Keratinocyte (primary cell): Measurements from ENCODE around the gene RGCC. TPM values are rescaled to one million over a fixed set of nuclear protein-coding genes. Genes with fewer than 3 reads are reported as not detected.
A peak's percentile ranks its signal among the peaks of the same experiment; 100 is the strongest.

Source experiments
- DNase-seq: peaks from one replicate; pipeline ENCODE4 v3.0.0-alpha.2; 2011; ENCODE audit warnings: low read depth, missing footprints, low spot score
- FAIRE-seq: peaks from 2 replicates; lab custom pipeline; 2011; peaks lifted over from hg19 to GRCh38; lab: Jason Lieb, UNC
- H2AFZ ChIP-seq: 2 replicates; pipeline ENCODE4 v1.6.0; 2012; ENCODE audit warnings: low read length, control low read depth, inconsistent platforms; ENCODE audit not compliant: control insufficient read depth
- H3K27ac ChIP-seq: 2 replicates; pipeline ENCODE4 v1.5.1; 2011; ENCODE audit warnings: low read length; ENCODE audit not compliant: control insufficient read depth, insufficient read depth
- H3K27me3 ChIP-seq: 3 replicates; pipeline ENCODE4 v1.6.0; 2011; ENCODE audit warnings: low read length; ENCODE audit not compliant: control insufficient read depth, insufficient read depth; ENCODE audit errors: extremely low read depth
- H3K36me3 ChIP-seq, 2 experiments: 2 replicates in 1 of 2; 3 replicates in 1 of 2; pipeline ENCODE4 v1.5.1; 2011; ENCODE audit warnings: low read length in 2 of 2, mild to moderate bottlenecking in 1 of 2; ENCODE audit not compliant: control insufficient read depth in 2 of 2, insufficient read depth in 2 of 2; ENCODE audit errors: extremely low read depth in 1 of 2
- H3K4me1 ChIP-seq: 3 replicates; pipeline ENCODE4 v1.5.1; 2011; ENCODE audit warnings: low read length; ENCODE audit not compliant: control insufficient read depth, insufficient read depth; ENCODE audit errors: extremely low read depth
- H3K4me2 ChIP-seq: 3 replicates; pipeline ENCODE4 v1.6.0; 2011; ENCODE audit warnings: low read depth, low read length; ENCODE audit not compliant: control insufficient read depth, insufficient read depth; ENCODE audit errors: extremely low read depth
- H3K4me3 ChIP-seq, 3 experiments: fragments of 200-600 bp in 1 of 3; sonication (generic) in 1 of 3; 2 replicates in 2 of 3; 3 replicates in 1 of 3; pipeline ENCODE4 v1.5.1; 2011 to 2016; ENCODE audit warnings: low read length in 3 of 3, mild to moderate bottlenecking in 3 of 3, control low read depth in 2 of 3, inconsistent platforms in 1 of 3, low read depth in 1 of 3, mixed read lengths in 1 of 3, mixed run types in 1 of 3, moderate library complexity in 1 of 3; ENCODE audit not compliant: control insufficient read depth in 2 of 3, insufficient read depth in 2 of 3; ENCODE audit errors: extremely low read depth in 1 of 3
- H3K79me2 ChIP-seq: 2 replicates; pipeline ENCODE4 v1.6.0; 2012; ENCODE audit warnings: low read length; ENCODE audit not compliant: control insufficient read depth, insufficient read depth
- H3K9ac ChIP-seq: 3 replicates; pipeline ENCODE4 v1.6.0; 2011; ENCODE audit warnings: low read length; ENCODE audit not compliant: control insufficient read depth, insufficient read depth; ENCODE audit errors: extremely low read depth
- H3K9me1 ChIP-seq: 3 replicates; pipeline ENCODE4 v1.6.0; 2011; ENCODE audit warnings: low read length; ENCODE audit not compliant: control insufficient read depth, insufficient read depth; ENCODE audit errors: extremely low read depth
- H3K9me3 ChIP-seq: 2 replicates; pipeline ENCODE4 v1.5.1; 2012; ENCODE audit warnings: low read depth, low read length; ENCODE audit not compliant: control insufficient read depth
- H4K20me1 ChIP-seq: 3 replicates; pipeline ENCODE4 v1.6.0; 2011; ENCODE audit warnings: low read length; ENCODE audit not compliant: control insufficient read depth, insufficient read depth; ENCODE audit errors: extremely low read depth
- CTCF ChIP-seq, 3 experiments: IDR thresholded peaks in 1 of 3; conservative IDR thresholded peaks in 1 of 3; optimal IDR thresholded peaks in 1 of 3; 2 replicates in 2 of 3; 3 replicates in 1 of 3; pipeline versions ENCODE3 to v1.5.1; 2011; ENCODE audit warnings: low read length in 3 of 3, mild to moderate bottlenecking in 3 of 3, moderate library complexity in 2 of 3, control low read depth in 1 of 3, inconsistent platforms in 1 of 3; ENCODE audit not compliant: insufficient read depth in 2 of 3; ENCODE audit errors: extremely low read depth in 1 of 3
- EZH2 ChIP-seq: IDR thresholded peaks from one replicate; pipeline ENCODE4 v1.6.1; 2012; ENCODE audit warnings: inconsistent platforms, mild to moderate bottlenecking, low read length, moderate library complexity
- dilution Hi-C: fragments of 300-500 bp; cut with MboI; formaldehyde crosslinking; loops from one replicate; pipeline ENCODE4 v1.7.0; 2020; ENCODE audit warnings: low sequenced_read_pairs; ENCODE audit not compliant: extremely low pct_ligation_motif_present
- polyA plus RNA-seq, 5 experiments: library from polyadenylated mRNA; depleted of rRNA in 3 of 5; stranded (reverse) in 3 of 5; stranded (forward) in 1 of 5; unstranded in 1 of 5; fragments of >200 nt; gene quantifications; 1 replicate in 1 of 5; 2 replicates in 3 of 5; 3 replicates in 1 of 5; pipeline versions ENCODE4 v1.2.1 to v1.2.3, GENCODE V29; 2011 to 2012; ENCODE audit warnings: missing spikeins in 2 of 5, low read depth in 1 of 5, low replicate concordance in 1 of 5

Gene RGCC
- polyA plus RNA-seq, 1 donor (not counting 4 experiments of a cell fraction or from before 2014, with no cell fraction given): 1.5 TPM

DNA sequence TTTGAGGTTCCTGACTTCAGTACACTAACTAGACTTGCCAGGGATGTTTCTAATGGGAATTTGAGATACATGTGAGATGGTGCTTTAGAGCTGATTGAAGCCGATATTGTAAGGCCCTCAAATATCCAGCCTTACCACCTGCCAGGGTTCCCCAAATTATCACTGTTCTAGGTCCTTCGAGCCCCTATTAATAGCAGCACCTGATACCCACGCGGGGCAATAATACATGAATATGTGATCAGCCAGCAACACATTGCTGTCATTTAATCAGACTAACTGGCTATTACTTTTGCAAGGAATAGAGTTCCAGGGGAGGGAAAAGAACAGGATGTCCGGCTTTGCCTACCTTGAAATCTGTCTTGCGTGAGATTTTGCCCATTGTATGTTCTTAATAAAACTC is 5.1 kb downstream of the RGCC start:
- H3K4me3 ChIP-seq: no peak overlapping the region
- dilution Hi-C loops: no loop called here

GRCh38 chr13:41463838-41464602 is 6.7 kb downstream of the RGCC start:
- H3K9ac ChIP-seq: no peak overlapping the region
- DNase-seq (no peak), FAIRE-seq (no peak)
- no peaks in the 10 kb centered on the region for H3K9me1 ChIP-seq
- H3K27me3 ChIP-seq: no peaks in the 10 kb centered on the region
- no peak overlapping the region for H3K4me2 ChIP-seq
- peaks cover 19% of the 10 kb centered on the region for H3K4me1 ChIP-seq
- no peaks in the 10 kb centered on the region for H3K9me3 ChIP-seq
- no peaks in the 10 kb centered on the region for H3K36me3 ChIP-seq
- dilution Hi-C loops: no loop called here
- TF ChIP-seq EZH2 (no peak), CTCF (optimal IDR thresholded peaks at IDR 0.05 in 1 of 3, IDR thresholded peaks at IDR 0.05 in 1 of 3, conservative IDR thresholded peaks at IDR 0.05 in 1 of 3; ENCODE audit: extremely low read depth in 1 of 3, insufficient read depth in 2 of 3, low read length in 3 of 3) (peak in 1 of 3 experiments; percentile 41)
- H3K79me2 ChIP-seq: no peaks in the 10 kb centered on the region
- no peak overlapping the region for H2AFZ ChIP-seq
- no peak overlapping the region for H3K27ac ChIP-seq
- H3K4me3 ChIP-seq: no peak overlapping the region
- no peaks in the 10 kb centered on the region for H4K20me1 ChIP-seq

More for the DNA sequence above, 5.1 kb downstream of the RGCC start:
- Histone ChIP-seq H3K79me2 (no peaks in the 10 kb centered on the region), H4K20me1 (no peaks in the 10 kb centered on the region), H3K4me2 (no peak overlapping the region), H3K36me3 (no peaks in the 10 kb centered on the region), H3K9ac (no peak overlapping the region), H3K9me1 (no peaks in the 10 kb centered on the region), H3K4me1 (peaks cover 30% of the 10 kb centered on the region), H3K27me3 (peaks cover 13% of the 10 kb centered on the region), H3K27ac (no peak overlapping the region), H2AFZ (no peak overlapping the region), H3K9me3 (no peaks in the 10 kb centered on the region)
- DNase-seq (no peak), FAIRE-seq (no peak)
- no peak for TF ChIP-seq CTCF (optimal IDR thresholded peaks at IDR 0.05 in 1 of 3, IDR thresholded peaks at IDR 0.05 in 1 of 3, conservative IDR thresholded peaks at IDR 0.05 in 1 of 3; ENCODE audit: extremely low read depth in 1 of 3, insufficient read depth in 2 of 3, low read length in 3 of 3)
- TF ChIP-seq EZH2: no peak
